COLO668 (cell line): ENCODE measurements around the gene INPP4B.
A peak's percentile ranks its signal among the peaks of the same experiment; 100 is the strongest.

Experiments
- DNase-seq: peaks from one replicate; lab custom pipeline; 2025; ENCODE audit not compliant: unreplicated experiment; lab: John Stamatoyannopoulos, UW

INPP4B gene

GRCh38 chr4:142265946-142266345 is 580.2 kb downstream of the INPP4B start:
- DNase-seq: no peak

GRCh38 chr4:142265536-142265935 is 580.6 kb downstream of the INPP4B start:
- DNase-seq: no peak

GRCh38 chr4:142264961-142265360 is 581.1 kb downstream of the INPP4B start:
- DNase-seq: no peak

GRCh38 chr4:142262956-142263355 is 583.1 kb downstream of the INPP4B start:
- DNase-seq: no peak

GRCh38 chr4:142248946-142249345 is 597.2 kb downstream of the INPP4B start:
- DNase-seq: no peak

- no peak for DNase-seq
Observed at GRCh38 chr4:142243255-142243654, 602.8 kb downstream of the INPP4B start.

- no peak for DNase-seq
Observed at GRCh38 chr4:142242156-142242555, 603.9 kb downstream of the INPP4B start.

- no peak for DNase-seq
Observed at GRCh38 chr4:142238589-142238988, 607.5 kb downstream of the INPP4B start.

GRCh38 chr4:142236268-142236667 is 609.8 kb downstream of the INPP4B start:
- DNase-seq: no peak

- DNase-seq: no peak
Observed at GRCh38 chr4:142231787-142232186, 614.3 kb downstream of the INPP4B start.

GRCh38 chr4:142230991-142231390 is 615.1 kb downstream of the INPP4B start:
- no peak for DNase-seq

- DNase-seq: no peak
Observed at GRCh38 chr4:142226014-142226413, 620.1 kb downstream of the INPP4B start.

- DNase-seq: no peak
Observed at GRCh38 chr4:142222127-142222526, 624.0 kb downstream of the INPP4B start.

- no peak for DNase-seq
Observed at GRCh38 chr4:142218726-142219125, 627.4 kb downstream of the INPP4B start.

GRCh38 chr4:142211444-142211843 is 634.7 kb downstream of the INPP4B start:
- DNase-seq: no peak

- DNase-seq: no peak
Observed at GRCh38 chr4:142203505-142203904, 642.6 kb downstream of the INPP4B start.

GRCh38 chr4:142202404-142203332 is 643.4 kb downstream of the INPP4B start:
- peak; percentile 16 for DNase-seq

- DNase-seq: no peak
Observed at GRCh38 chr4:142201041-142201440, 645.1 kb downstream of the INPP4B start.

- no peak for DNase-seq
Observed at GRCh38 chr4:142194905-142195304, 651.2 kb downstream of the INPP4B start.

- no peak for DNase-seq
Observed at GRCh38 chr4:142191901-142192300, 654.2 kb downstream of the INPP4B start.

- no peak for DNase-seq
Observed at GRCh38 chr4:142181021-142181420, 665.1 kb downstream of the INPP4B start.

- no peak for DNase-seq
Observed at GRCh38 chr4:142169216-142169615, 676.9 kb downstream of the INPP4B start.

- no peak for DNase-seq
Observed at GRCh38 chr4:142168181-142168580, 677.9 kb downstream of the INPP4B start.
